ENCODE data around the gene ANKIB1. TPM values are rescaled to one million over a fixed set of nuclear protein-coding genes. Genes with fewer than 3 reads are reported as not detected.

Gene ANKIB1
- total RNA-seq, 4 donors from 2014 or later: 16.0 to 34.3 (median 21.7) TPM

DNA sequence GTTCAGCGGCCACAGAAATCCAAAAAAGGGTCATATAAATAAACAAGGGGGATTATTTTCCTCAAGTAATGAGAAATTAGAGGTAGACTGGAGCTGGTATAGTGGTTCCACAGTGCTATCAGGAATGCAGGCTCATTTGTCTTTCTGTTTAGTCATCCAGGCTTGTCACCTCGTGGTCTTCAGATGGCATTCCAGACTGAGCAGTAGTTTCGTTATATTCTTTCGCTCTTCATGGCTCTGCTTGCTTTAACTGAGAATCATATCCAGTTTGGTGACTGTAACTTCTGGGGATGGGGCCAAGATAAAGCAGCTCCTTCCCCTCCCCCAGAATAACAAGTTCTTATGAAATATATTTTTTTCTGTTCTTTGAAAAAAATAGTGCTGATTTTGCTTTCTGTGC is 9.5 kb downstream of the ANKIB1 start:
- no peak for DNase-seq
- TF ChIP-seq POLR2A (IDR thresholded peaks at IDR 0.05) (no peak), CTCF (IDR thresholded peaks at IDR 0.05) (no peak)
- 55 to 71% methylated on average over 4 of the region's 4 CpGs for WGBS, 2 donors
- H3K4me3 ChIP-seq: no peak overlapping the region
- peaks cover 0 to 4% (median 0%) of the 10 kb centered on the region in 3 donors for H3K36me3 ChIP-seq
- intact Hi-C loops (cut with DNase I): no loop called here
- no peak overlapping the region for H3K27ac ChIP-seq
- H3K4me1 ChIP-seq: peaks cover 0 to 4% (median 0%) of the 10 kb centered on the region in 3 donors
- H3K9me3 ChIP-seq: no peaks in the 10 kb centered on the region
- H3K27me3 ChIP-seq: no peaks in the 10 kb centered on the region

- Histone ChIP-seq H3K27me3 (no peaks in the 10 kb centered on the region), H3K9me3 (no peaks in the 10 kb centered on the region), H3K4me1 (no peaks in the 10 kb centered on the region), H3K4me3 (no peak overlapping the region), H3K27ac (no peak overlapping the region), H3K36me3 (peaks cover 0 to 9% (median 0%) of the 10 kb centered on the region in 3 donors)
- no peak for TF ChIP-seq POLR2A (IDR thresholded peaks at IDR 0.05)
- TF ChIP-seq CTCF (IDR thresholded peaks at IDR 0.05): no peak
- intact Hi-C loops (cut with DNase I): no loop called here
- 88 to 92% methylated on average over 4 of the region's 4 CpGs for WGBS, 2 donors
- DNase-seq: no peak
Observed at GRCh38 chr7:92259062-92259461, 13.3 kb downstream of the ANKIB1 start.

- H3K27me3 ChIP-seq: no peaks in the 10 kb centered on the region
- H3K4me3 ChIP-seq: no peak overlapping the region
- H3K27ac ChIP-seq: no peak overlapping the region
- WGBS, 2 donors: 88 to 89% methylated on average over 2 of the region's 2 CpGs
- no peaks in the 10 kb centered on the region for H3K9me3 ChIP-seq
- no peak for DNase-seq
- intact Hi-C loops (cut with DNase I): no loop called here
- TF ChIP-seq CTCF (IDR thresholded peaks at IDR 0.05): no peak
- no peak for TF ChIP-seq POLR2A (IDR thresholded peaks at IDR 0.05)
- no peaks in the 10 kb centered on the region for H3K4me1 ChIP-seq
- peaks cover 0 to 9% (median 0%) of the 10 kb centered on the region in 3 donors for H3K36me3 ChIP-seq
Observed at GRCh38 chr7:92259610-92260247, 14.0 kb downstream of the ANKIB1 start.

DNA sequence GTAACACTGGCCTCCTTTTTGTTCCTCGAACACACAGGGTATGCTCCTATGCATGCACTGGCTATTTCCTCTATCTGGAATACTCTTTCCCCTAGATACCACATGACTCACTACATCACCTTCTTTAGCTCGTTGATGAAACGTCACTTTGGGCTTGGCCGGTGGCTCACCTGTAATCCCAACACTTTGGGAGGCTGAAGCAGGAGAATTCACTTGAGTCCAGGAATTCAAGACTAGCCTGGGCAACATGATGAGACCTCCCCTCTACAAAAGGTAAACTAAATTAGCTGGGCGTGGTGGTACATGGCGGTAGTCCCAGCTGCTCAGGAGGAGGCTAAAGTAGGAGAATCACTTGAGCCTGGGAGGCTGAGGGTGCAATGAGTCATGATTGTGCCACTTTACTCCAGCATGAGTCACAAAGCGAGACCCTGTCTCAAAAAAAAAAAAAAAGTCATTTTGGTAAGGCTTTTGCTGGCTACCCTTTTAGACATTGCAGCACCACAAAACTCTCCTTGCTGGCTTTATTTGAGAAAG is 14.5 kb downstream of the ANKIB1 start:
- H3K27ac ChIP-seq: no peak overlapping the region
- TF ChIP-seq CTCF (IDR thresholded peaks at IDR 0.05) (no peak), POLR2A (IDR thresholded peaks at IDR 0.05) (no peak)
- no peaks in the 10 kb centered on the region for H3K9me3 ChIP-seq
- intact Hi-C loops (cut with DNase I): no loop called here
- H3K4me1 ChIP-seq: no peaks in the 10 kb centered on the region
- 51 to 68% methylated on average over 7 of the region's 7 CpGs for WGBS, 2 donors
- H3K4me3 ChIP-seq: no peak overlapping the region
- H3K36me3 ChIP-seq: peaks cover 0 to 9% (median 0%) of the 10 kb centered on the region in 3 donors
- no peak for DNase-seq
- H3K27me3 ChIP-seq: no peaks in the 10 kb centered on the region

- DNase-seq: no peak
- WGBS, 2 donors: 82 to 89% methylated on average over 4 of the region's 5 CpGs
- Histone ChIP-seq H3K4me3 (no peak overlapping the region), H3K9me3 (no peaks in the 10 kb centered on the region), H3K27me3 (no peaks in the 10 kb centered on the region), H3K36me3 (no peaks in the 10 kb centered on the region), H3K4me1 (peaks cover 0 to 6% (median 2%) of the 10 kb centered on the region in 3 donors), H3K27ac (no peak overlapping the region)
- TF ChIP-seq POLR2A (IDR thresholded peaks at IDR 0.05) (no peak), CTCF (IDR thresholded peaks at IDR 0.05) (no peak)
- intact Hi-C loops (cut with DNase I): no loop called here
Observed at GRCh38 chr7:92266415-92267241, 20.9 kb downstream of the ANKIB1 start.
